Neutrophil (primary cell): ENCODE data around the gene TOX2.

Source experiments
- H3K27ac ChIP-seq: fragments of 200-600 bp; sonication (generic); 2 replicates; pipeline ENCODE4 v1.5.1; 2016; ENCODE audit warnings: mild to moderate bottlenecking, moderate library complexity
- H3K27me3 ChIP-seq: fragments of 200-600 bp; sonication (generic); 2 replicates; pipeline ENCODE4 v1.6.0; 2016; ENCODE audit warnings: mild to moderate bottlenecking
- H3K36me3 ChIP-seq: fragments of 200-600 bp; sonication (generic); 2 replicates; pipeline ENCODE4 v1.5.1; 2017
- H3K4me1 ChIP-seq, 2 experiments: fragments of 200-600 bp in 1 of 2; sonication (generic) in 1 of 2; 1 replicate in 1 of 2; 2 replicates in 1 of 2; pipeline versions ENCODE4 v1.5.1 to v1.6.1; 2013 to 2016; ENCODE audit warnings: low read depth in 1 of 2, low read length in 1 of 2, mild to moderate bottlenecking in 1 of 2, moderate library complexity in 1 of 2; ENCODE audit not compliant: control insufficient read depth in 1 of 2, insufficient read depth in 1 of 2
- H3K4me3 ChIP-seq, 2 experiments: fragments of 200-600 bp in 1 of 2; sonication (generic) in 1 of 2; 1 replicate in 1 of 2; 2 replicates in 1 of 2; pipeline ENCODE4 v1.5.1; 2013 to 2016; ENCODE audit warnings: low read depth in 1 of 2, low read length in 1 of 2, mild to moderate bottlenecking in 1 of 2, moderate library complexity in 1 of 2
- H3K9me3 ChIP-seq: fragments of 200-600 bp; sonication (generic); 2 replicates; pipeline ENCODE4 v1.5.1; 2016
- CTCF ChIP-seq: fragments of 200-600 bp; sonication (generic); IDR thresholded peaks from 2 replicates; pipeline ENCODE4 v1.5.1; 2016; ENCODE audit warnings: antibody characterized with exemption

TOX2 gene

DNA sequence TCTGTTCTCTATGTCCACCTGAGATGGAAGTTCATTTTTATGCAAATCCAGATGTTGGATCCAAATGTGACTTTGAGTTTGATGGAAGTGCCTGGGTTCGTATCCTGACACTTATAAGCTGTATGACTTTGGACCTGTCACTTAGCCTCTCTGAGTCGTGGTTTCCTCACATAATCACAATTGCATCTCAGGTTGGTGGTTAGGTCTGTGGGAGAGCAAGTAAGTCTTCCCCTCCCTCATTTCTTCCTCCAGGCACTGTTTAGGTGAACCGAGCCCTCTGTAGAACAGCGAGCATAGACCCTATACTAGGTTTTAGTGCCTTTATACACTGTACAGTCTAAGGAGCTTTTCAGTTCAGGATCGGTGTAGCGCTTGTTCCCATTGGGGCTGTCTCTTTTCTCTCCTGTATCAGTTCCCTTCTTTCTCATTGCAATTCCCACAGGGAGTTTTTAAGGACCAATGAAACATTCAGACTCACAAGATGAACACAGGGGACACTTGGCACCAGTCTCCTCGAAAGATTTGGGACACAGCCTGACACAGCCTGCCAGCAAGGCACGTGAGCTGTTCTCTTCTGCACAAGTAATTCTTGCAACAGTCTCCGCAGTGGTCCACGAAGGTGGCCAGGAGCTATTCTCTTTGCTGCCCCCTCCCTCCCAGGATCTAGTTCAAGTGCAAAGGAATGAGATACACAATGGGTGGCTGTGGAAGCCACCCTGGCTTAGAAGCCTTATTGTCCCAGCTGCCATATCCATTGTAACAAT lies 11.8 kb downstream of the TOX2 start:
- Histone ChIP-seq H3K4me3 (no peak overlapping the region), H3K36me3 (no peaks in the 10 kb centered on the region), H3K9me3 (no peaks in the 10 kb centered on the region), H3K4me1 (no peaks in the 10 kb centered on the region), H3K27ac (no peak overlapping the region), H3K27me3 (peaks cover 74% of the 10 kb centered on the region)
- no peak for TF ChIP-seq CTCF

GRCh38 chr20:43931976-43932375 lies 17.3 kb downstream of the TOX2 start:
- Histone ChIP-seq H3K4me3 (no peak overlapping the region), H3K27me3 (peaks cover 22% of the 10 kb centered on the region), H3K4me1 (no peaks in the 10 kb centered on the region), H3K9me3 (no peaks in the 10 kb centered on the region), H3K36me3 (no peaks in the 10 kb centered on the region), H3K27ac (no peak overlapping the region)
- no peak for TF ChIP-seq CTCF

DNA sequence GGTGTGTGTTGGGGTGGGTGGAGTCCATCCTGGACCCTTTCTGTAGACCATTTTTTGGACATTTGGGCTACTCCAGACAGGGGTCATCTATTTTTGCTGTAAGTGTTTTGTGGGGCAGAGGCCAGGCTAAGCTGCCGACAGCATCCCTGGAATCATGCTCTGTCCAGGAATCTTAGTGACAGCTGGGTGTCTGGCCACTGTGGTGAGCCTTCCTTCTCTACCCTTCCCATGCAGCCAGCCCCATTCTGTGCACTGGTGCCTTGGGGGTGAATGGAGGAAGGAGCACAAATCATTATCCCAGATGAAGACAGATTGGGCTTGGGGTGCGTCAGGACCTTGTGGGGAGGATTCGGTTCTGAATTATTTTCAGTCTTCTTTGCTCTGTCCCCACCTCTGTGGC lies 20.2 kb downstream of the TOX2 start:
- no peak for TF ChIP-seq CTCF

GRCh38 chr20:43936104-43936770 lies 21.6 kb downstream of the TOX2 start:
- Histone ChIP-seq H3K27ac (no peak overlapping the region), H3K27me3 (peaks cover 5% of the 10 kb centered on the region), H3K4me1 (peaks cover 34 to 41% of the 10 kb centered on the region in 2 experiments), H3K36me3 (no peaks in the 10 kb centered on the region), H3K9me3 (no peaks in the 10 kb centered on the region), H3K4me3 (no peak overlapping the region)
- no peak for TF ChIP-seq CTCF

More for the DNA sequence above, 20.2 kb downstream of the TOX2 start:
- Histone ChIP-seq H3K4me3 (no peak overlapping the region), H3K27ac (no peak overlapping the region), H3K36me3 (no peaks in the 10 kb centered on the region), H3K4me1 (peaks cover 20 to 27% of the 10 kb centered on the region in 2 experiments), H3K9me3 (no peaks in the 10 kb centered on the region), H3K27me3 (peaks cover 19% of the 10 kb centered on the region)

DNA sequence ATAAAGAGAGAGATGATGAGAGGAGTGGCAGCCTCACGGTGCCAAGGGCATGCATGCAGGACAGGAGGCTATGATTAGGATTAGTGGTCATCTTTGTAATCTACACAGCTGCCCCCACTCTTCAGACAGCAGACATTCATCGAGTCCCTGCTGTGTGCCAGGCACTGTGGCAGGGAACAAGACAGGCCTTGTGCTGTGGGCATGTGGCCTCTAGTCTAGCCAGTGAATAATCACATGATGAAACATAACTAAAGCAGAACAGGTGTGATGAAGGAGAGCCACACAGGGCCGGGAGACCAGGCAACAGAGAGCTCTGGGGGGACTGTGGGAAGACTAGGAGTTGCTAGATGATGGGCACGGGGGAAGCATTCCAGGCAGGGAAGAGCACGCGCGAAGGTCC lies 22.2 kb downstream of the TOX2 start:
- H3K27me3 ChIP-seq = no peaks in the 10 kb centered on the region
- H3K4me1 ChIP-seq = peaks cover 40 to 47% of the 10 kb centered on the region in 2 experiments
- no peaks in the 10 kb centered on the region for H3K9me3 ChIP-seq
- TF ChIP-seq CTCF = no peak
- H3K27ac ChIP-seq = no peak overlapping the region
- no peaks in the 10 kb centered on the region for H3K36me3 ChIP-seq
- H3K4me3 ChIP-seq = no peak overlapping the region
